DMS53 (cell line): ENCODE results near the gene CLDND1.
A peak's percentile ranks its signal among the peaks of the same experiment; 100 is the strongest.

ENCODE experiments used
- DNase-seq: peaks from one replicate; lab custom pipeline; 2025; lab: John Stamatoyannopoulos, UW

The CLDND1 gene

DNA sequence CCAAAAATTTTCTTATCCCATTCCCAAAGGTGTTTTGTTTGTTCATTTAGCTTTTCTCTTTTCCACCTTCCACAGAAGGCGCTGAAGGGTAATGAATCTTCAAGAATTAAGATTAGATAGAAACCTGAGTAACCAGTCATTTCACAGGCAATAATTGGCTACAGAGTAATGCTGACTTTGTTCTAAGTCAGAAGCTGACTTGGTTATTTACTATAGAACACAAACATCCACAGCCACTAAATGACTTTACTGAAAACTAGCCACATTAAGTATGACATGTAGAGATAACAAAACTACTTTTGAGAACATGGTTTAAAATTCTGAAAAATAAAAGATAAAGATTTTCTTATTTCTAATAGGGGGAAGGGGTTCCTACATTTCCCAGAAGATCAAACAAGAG is 7.8 kb downstream of the CLDND1 start:
- DNase-seq, result no peak

DNA sequence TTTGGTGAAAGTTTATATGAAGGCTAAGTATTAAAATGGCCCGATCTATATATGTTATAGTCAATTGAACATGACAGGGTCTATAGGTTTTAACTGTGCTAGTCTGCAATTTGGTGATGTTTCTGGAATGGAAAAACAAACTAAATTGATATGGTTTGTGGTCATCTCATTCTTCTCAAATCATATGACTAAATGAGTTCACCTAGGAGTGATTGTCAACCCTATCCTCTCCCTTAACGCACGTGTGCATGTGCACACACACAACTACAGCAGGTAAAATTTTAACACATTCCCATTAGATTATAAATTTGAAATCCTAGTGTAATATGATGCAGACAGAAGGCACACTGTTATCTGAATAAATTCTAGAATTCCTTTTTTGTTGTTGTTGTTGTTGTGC is 9.0 kb downstream of the CLDND1 start:
- no peak for DNase-seq

DNA sequence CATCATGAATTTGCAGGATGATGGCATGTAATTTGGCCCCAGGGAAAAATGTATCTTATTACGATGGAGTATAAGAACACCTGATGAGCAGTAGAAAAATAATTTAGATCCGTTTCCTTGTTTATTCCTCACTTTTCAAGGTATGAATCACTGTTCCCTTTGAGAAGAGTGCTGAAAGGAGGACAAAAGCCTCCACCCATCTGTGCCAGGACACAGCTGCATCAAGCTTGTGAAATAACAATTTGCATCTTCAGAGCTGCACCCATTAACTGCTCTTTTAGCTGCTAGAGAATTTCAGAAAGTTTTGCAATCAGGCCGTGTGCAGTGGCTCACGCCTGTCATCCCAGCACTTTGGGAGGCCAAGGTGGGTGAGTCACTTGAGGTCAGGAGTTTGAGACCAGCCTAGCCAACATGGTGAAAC is 9.6 kb downstream of the CLDND1 start:
- DNase-seq, result peak; percentile 30

DNA sequence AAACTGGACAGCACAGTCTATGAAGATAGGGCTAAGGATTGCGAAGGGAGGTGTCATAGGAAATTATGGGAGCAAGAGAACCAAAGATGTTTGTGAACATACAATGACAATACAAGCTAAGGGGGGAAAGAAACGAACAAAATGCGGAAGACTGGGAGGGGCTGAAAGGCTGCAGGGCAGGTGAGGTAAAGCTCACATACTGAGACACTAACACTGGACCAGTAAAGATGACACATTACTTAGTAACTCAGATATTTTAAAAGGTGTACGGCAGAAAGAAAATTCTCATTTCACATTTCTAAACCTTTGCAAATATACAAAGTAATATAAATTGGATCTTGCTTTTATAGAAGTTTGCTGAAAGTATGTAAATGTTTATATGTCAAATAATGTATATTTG is 10.1 kb downstream of the CLDND1 start:
- no peak for DNase-seq

DNA sequence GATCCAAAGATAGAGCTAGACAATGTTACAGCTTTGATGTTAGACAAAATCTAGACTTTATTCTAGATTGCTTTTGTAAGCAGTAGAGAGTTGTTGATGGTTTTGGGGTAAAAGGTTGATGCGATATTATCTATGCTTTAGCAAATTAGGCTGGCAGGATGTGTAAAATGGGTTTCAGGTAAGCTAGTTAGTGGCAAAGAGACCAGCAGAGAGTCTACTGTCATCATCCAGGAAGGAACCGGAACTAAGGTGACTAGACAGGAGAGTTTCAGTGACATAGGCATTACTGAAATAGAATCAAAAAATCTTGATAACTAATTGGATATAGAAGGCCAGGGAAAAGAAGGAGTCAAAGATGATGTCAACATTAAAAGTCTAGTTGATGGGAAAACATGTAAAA is 14.1 kb downstream of the CLDND1 start:
- no peak for DNase-seq

DNA sequence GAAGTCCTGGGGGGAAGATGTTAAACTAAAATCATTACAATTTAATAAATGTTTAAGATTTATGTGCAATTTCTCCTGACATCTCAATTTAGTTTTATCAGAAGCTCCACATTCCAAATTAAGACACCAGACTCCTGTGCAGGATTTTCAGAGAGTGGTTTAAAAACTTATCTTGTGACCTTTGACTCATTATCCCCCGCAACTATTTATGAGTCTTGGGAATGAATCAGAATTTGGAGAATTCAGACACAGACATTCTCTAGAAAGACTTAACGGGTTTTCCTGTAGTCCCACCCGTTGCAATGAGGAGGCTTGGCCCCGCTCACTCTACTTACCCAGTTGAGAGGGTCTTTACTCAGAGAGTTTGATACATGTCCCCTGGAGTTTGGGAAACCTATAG is 18.2 kb downstream of the CLDND1 start:
- no peak for DNase-seq

DNA sequence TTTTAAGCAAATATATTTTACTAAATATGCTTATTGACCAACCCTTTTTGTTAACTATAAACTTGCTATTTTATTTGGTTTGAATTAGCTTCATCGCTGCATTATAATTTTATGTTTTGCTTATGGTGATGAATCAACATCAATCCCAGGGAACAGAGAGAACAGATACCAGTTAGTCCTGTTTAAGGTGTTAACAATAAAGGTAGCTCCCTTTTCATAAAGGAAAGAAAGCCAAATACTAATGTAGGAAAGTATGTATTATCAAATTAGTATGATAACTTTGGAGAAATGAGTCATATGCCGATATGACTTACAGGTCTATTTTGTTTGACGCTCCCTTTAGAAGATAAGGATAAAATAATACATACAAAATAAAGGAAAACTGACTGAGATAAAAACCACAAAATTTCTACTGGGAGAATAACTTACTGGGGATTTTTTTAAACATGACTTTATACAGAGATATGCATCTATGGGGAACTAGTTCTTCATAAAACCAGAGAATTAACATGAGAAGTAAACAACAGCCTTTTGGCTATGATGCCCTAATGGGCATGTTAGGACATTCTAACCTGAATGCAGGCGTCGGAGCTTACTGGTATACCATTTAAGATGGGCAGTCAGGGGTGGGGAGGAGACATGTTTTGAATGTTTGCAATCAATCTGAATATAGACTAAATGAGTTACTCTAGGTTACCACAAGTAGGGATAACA is 20.7 kb downstream of the CLDND1 start:
- no peak for DNase-seq

DNA sequence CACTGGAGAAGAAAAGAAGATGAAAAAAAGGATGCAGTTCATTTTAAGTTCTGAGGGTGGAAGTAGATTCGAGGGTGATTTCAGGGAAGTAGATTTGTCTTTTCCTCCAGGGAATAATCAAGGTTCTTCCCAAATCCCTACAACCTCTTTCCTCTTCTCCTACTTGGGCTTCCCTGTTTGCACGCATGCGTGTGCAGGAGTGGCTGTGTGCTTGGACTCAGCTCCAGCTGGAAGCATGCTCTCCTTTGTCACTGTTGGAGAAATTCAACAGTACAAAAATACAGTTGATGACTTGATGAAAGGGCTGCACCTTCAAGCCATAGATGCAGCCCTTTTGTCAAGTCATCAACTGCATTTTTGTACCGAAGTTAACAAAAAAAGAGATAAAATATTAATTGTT is 21.4 kb downstream of the CLDND1 start:
- no peak for DNase-seq

DNA sequence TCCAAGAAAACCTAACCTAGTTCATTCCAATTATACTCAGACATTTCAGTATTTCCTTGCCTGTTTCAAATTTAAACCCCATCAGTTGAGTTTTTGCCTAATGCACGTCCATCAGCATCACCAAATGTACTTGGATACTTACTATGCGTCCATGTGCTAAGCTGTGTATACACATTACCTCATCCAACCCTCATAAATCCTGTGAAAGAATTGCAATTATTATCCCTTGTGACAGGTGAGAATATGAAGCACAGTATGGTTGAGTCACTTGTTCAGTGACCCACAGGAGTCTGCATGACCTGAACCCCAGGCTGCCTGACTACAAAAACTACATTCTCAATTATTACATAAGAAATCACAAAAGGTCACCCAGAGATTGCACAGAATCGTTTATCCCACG is 22.7 kb downstream of the CLDND1 start:
- peak; percentile 56 for DNase-seq

DNA sequence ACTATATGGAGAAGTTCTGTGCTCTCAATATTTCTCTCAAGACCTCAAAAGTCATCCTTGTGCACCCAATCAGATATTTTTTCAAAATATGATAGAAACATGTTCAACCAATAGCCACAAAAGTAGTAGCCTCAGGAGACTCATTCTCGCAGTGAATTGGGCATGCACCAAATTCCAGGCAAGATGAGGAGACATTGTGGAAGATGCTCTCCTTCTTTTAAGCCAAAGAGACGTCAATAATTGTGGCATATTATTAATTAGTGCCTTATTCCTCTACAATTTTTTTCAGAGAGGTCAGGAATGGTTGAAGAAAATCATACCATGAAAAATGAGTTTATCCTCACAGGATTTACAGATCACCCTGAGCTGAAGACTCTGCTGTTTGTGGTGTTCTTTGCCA is 25.3 kb downstream of the CLDND1 start, which contains the start of gene OR5K2:
Gene OR5K2, plus strand, starts transcription at position 301 of the 400 bp plus-strand sequence. Its CDS starts 0 bp downstream, at position 301.
- DNase-seq, result no peak

DNA sequence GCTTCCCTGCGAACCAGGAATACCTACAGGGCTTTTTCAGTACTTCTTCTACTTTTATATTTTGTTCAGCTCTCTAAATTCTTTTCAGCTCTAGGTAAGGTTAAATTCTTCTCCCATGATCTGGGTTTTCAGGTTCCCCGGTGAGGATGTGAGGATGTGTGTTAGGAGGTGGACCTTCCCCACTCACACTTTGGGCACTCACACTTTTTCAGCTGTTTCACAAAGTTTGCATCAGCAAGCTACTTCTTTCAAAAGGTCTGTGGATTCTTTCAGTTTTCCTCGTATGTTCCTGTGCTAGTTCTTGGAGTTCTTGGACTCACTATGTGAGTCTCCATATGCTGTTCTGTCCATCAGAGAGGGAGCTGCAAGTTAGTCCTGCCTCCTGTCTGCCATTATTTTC is 39.1 kb downstream of the CLDND1 start:
- DNase-seq, result no peak

DNA sequence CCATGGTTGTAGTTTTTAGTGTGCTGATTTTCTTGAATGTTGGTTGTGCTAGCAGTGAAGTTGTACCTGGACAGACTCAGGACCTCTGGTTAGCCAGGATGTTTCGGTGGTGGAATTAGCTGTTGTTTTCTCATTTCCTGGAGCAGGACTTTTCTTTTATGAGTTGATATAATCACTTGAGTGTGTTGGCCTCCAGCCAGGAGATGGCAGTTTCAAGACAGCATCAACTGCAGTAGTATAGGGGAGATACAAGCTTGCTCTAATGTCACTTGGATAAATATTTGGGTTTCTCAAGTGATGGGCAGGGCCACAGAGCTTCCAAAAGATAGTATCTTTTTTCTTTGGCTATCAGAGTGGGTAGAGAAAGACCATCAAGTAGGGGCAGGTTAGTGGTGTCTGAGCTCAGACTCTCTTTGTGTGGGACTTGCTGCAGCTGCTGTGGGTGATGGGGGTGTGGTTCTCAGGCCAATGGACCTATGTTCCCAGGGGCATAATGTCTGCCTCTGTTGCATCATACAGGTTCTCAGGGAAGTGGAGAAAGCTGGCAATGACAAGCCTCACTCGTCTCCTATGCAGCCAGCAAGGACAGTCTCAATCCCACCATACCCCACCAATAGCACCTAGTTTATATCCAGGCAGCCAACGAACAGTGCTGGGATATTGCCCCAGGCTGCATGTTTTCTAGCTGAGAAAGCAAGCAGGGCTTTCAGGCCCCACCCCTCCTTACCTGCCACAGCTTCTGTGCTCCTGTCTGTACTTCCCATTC is 39.8 kb downstream of the CLDND1 start:
- peak; percentile 6 for DNase-seq
